NB4 (cell line): ENCODE results near the gene AFF2.

ENCODE experiments used
- POLR2A ChIP-seq: IDR thresholded peaks from 2 replicates; pipeline ENCODE4 v1.6.1; 2011; ENCODE audit warnings: mild to moderate bottlenecking; ENCODE audit not compliant: insufficient read length; ENCODE audit errors: extremely low read depth
- TF ChIP-seq, protein P1 (sequence below): IDR thresholded peaks from one replicate; pipeline ENCODE4 v1.5.1; 2012; ENCODE audit warnings: low read depth, low read length

DNA sequence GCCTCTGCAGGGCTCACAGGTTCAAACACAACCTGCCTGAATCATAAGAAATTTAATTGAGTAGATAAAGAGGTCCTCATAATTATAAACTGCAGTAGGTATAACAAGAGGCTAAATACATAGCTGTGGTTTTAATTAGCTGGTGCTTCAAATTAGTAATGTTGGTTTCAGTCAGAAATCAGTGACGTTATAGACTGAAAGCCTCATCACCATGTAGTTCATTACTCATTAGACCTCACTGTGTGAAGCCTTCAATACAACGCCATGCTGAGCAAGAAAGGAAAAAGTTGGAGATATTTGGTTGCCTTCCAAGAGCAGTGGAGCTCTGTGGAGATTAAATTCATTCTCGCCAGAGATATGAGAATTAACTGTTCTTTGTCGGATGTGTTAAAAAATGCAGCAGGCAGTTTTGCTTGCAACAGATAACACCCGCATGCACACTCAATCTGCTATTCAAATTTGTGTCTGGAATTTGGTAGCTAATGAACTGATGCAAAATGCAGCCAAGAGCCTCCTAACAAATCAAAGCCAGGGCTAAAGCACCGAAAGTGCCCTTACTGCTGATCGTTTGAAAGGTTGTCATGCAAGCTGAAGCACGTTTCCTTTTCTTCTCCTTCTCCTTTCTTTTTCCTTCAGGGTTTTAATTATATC lies 148.9 kb downstream of the AFF2 start:
- TF ChIP-seq POLR2A: no peak
- TF ChIP-seq, protein P1, sequence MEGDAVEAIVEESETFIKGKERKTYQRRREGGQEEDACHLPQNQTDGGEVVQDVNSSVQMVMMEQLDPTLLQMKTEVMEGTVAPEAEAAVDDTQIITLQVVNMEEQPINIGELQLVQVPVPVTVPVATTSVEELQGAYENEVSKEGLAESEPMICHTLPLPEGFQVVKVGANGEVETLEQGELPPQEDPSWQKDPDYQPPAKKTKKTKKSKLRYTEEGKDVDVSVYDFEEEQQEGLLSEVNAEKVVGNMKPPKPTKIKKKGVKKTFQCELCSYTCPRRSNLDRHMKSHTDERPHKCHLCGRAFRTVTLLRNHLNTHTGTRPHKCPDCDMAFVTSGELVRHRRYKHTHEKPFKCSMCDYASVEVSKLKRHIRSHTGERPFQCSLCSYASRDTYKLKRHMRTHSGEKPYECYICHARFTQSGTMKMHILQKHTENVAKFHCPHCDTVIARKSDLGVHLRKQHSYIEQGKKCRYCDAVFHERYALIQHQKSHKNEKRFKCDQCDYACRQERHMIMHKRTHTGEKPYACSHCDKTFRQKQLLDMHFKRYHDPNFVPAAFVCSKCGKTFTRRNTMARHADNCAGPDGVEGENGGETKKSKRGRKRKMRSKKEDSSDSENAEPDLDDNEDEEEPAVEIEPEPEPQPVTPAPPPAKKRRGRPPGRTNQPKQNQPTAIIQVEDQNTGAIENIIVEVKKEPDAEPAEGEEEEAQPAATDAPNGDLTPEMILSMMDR: no peak
